ENCODE results near the gene AMOTL1.

The AMOTL1 gene

GRCh38 chr11:94737171-94737611, 31.0 kb upstream of the AMOTL1 start:
- H3K27ac Mint-ChIP-seq: no peak overlapping the region
- ATAC-seq (no peak), DNase-seq (ENCODE audit: low spot score in 2 of 2) (no peak)
- no peaks in the 10 kb centered on the region for H3K9me3 Mint-ChIP-seq
- no peak overlapping the region for H3K4me3 Mint-ChIP-seq
- no peaks in the 10 kb centered on the region for H3K4me1 Mint-ChIP-seq
- no peaks in the 10 kb centered on the region for H3K36me3 Mint-ChIP-seq

GRCh38 chr11:94738746-94739145, 29.4 kb upstream of the AMOTL1 start:
- no peak for DNase-seq (ENCODE audit: low spot score in 2 of 2)
- no peak overlapping the region for H3K4me3 Mint-ChIP-seq
- no peaks in the 10 kb centered on the region for H3K9me3 Mint-ChIP-seq
- no peak overlapping the region for H3K27ac Mint-ChIP-seq
- no peaks in the 10 kb centered on the region for H3K36me3 Mint-ChIP-seq
- H3K4me1 Mint-ChIP-seq: no peaks in the 10 kb centered on the region
- no peak for ATAC-seq

- Mint-ChIP-seq H3K9me3 (no peaks in the 10 kb centered on the region), H3K36me3 (no peaks in the 10 kb centered on the region), H3K4me1 (no peaks in the 10 kb centered on the region), H3K27ac (no peak overlapping the region), H3K4me3 (no peak overlapping the region)
- DNase-seq (ENCODE audit: low spot score in 2 of 2) (no peak), ATAC-seq (no peak)
Measured at GRCh38 chr11:94739331-94739730, 28.8 kb upstream of the AMOTL1 start.

- Mint-ChIP-seq H3K9me3 (no peaks in the 10 kb centered on the region), H3K27ac (no peak overlapping the region), H3K4me3 (peak overlapping the region; percentile 12), H3K4me1 (no peaks in the 10 kb centered on the region), H3K36me3 (no peaks in the 10 kb centered on the region)
- DNase-seq (ENCODE audit: low spot score in 2 of 2) (no peak), ATAC-seq (no peak)
Measured at GRCh38 chr11:94740083-94741021, 27.8 kb upstream of the AMOTL1 start.

- ATAC-seq: no peak
Measured at GRCh38 chr11:94741022-94741679, 27.0 kb upstream of the AMOTL1 start.

GRCh38 chr11:94742665-94743064, 25.5 kb upstream of the AMOTL1 start:
- H3K9me3 Mint-ChIP-seq: no peaks in the 10 kb centered on the region
- no peak overlapping the region for H3K27ac Mint-ChIP-seq
- H3K4me1 Mint-ChIP-seq: no peaks in the 10 kb centered on the region
- no peaks in the 10 kb centered on the region for H3K36me3 Mint-ChIP-seq
- ATAC-seq (no peak), DNase-seq (ENCODE audit: low spot score in 2 of 2) (no peak)
- H3K4me3 Mint-ChIP-seq: no peak overlapping the region

More at GRCh38 chr11:94741022-94741679, 27.0 kb upstream of the AMOTL1 start:
- H3K4me1 Mint-ChIP-seq: no peaks in the 10 kb centered on the region
- no peaks in the 10 kb centered on the region for H3K36me3 Mint-ChIP-seq
- H3K27ac Mint-ChIP-seq: no peak overlapping the region
- DNase-seq (ENCODE audit: low spot score in 2 of 2): no peak
- H3K9me3 Mint-ChIP-seq: no peaks in the 10 kb centered on the region
- H3K4me3 Mint-ChIP-seq: peak overlapping the region; percentile 12

- no peaks in the 10 kb centered on the region for H3K9me3 Mint-ChIP-seq
- no peak for DNase-seq (ENCODE audit: low spot score in 2 of 2)
- no peak overlapping the region for H3K27ac Mint-ChIP-seq
- no peaks in the 10 kb centered on the region for H3K36me3 Mint-ChIP-seq
- H3K4me3 Mint-ChIP-seq: no peak overlapping the region
- ATAC-seq: no peak
- no peaks in the 10 kb centered on the region for H3K4me1 Mint-ChIP-seq
Measured at GRCh38 chr11:94746721-94747120, 21.4 kb upstream of the AMOTL1 start.

GRCh38 chr11:94747146-94747545, 21.0 kb upstream of the AMOTL1 start:
- Mint-ChIP-seq H3K36me3 (no peaks in the 10 kb centered on the region), H3K4me3 (no peak overlapping the region), H3K4me1 (no peaks in the 10 kb centered on the region), H3K27ac (no peak overlapping the region), H3K9me3 (no peaks in the 10 kb centered on the region)
- DNase-seq (ENCODE audit: low spot score in 2 of 2): no peak
- no peak for ATAC-seq

GRCh38 chr11:94747601-94748041, 20.5 kb upstream of the AMOTL1 start:
- Mint-ChIP-seq H3K27ac (no peak overlapping the region), H3K36me3 (no peaks in the 10 kb centered on the region)

GRCh38 chr11:94749369-94749768, 18.8 kb upstream of the AMOTL1 start:
- Mint-ChIP-seq H3K4me1 (no peaks in the 10 kb centered on the region), H3K4me3 (no peak overlapping the region), H3K36me3 (no peaks in the 10 kb centered on the region), H3K27ac (no peak overlapping the region), H3K9me3 (no peaks in the 10 kb centered on the region)
- ATAC-seq: no peak
- no peak for DNase-seq (ENCODE audit: low spot score in 2 of 2)

More at GRCh38 chr11:94747601-94748041, 20.5 kb upstream of the AMOTL1 start:
- Mint-ChIP-seq H3K9me3 (no peaks in the 10 kb centered on the region), H3K4me3 (no peak overlapping the region), H3K4me1 (no peaks in the 10 kb centered on the region)
- DNase-seq (ENCODE audit: low spot score in 2 of 2) (no peak), ATAC-seq (no peak)

GRCh38 chr11:94750319-94751217, 17.6 kb upstream of the AMOTL1 start:
- Mint-ChIP-seq H3K27ac (no peak overlapping the region), H3K36me3 (no peaks in the 10 kb centered on the region), H3K9me3 (no peaks in the 10 kb centered on the region), H3K4me3 (no peak overlapping the region), H3K4me1 (no peaks in the 10 kb centered on the region)
- ATAC-seq (no peak), DNase-seq (ENCODE audit: low spot score in 2 of 2) (no peak)

- Mint-ChIP-seq H3K4me1 (no peaks in the 10 kb centered on the region), H3K27ac (no peak overlapping the region), H3K9me3 (no peaks in the 10 kb centered on the region), H3K36me3 (no peaks in the 10 kb centered on the region), H3K4me3 (no peak overlapping the region)
- ATAC-seq (no peak), DNase-seq (ENCODE audit: low spot score in 2 of 2) (no peak)
Measured at GRCh38 chr11:94751218-94751609, 16.9 kb upstream of the AMOTL1 start.

GRCh38 chr11:94751786-94752185, 16.4 kb upstream of the AMOTL1 start:
- Mint-ChIP-seq H3K9me3 (no peaks in the 10 kb centered on the region), H3K4me3 (no peak overlapping the region), H3K36me3 (no peaks in the 10 kb centered on the region), H3K27ac (no peak overlapping the region), H3K4me1 (no peaks in the 10 kb centered on the region)
- no peak for ATAC-seq
- DNase-seq (ENCODE audit: low spot score in 2 of 2): no peak

GRCh38 chr11:94753630-94754029, 14.5 kb upstream of the AMOTL1 start:
- ATAC-seq (no peak), DNase-seq (ENCODE audit: low spot score in 2 of 2) (no peak)
- no peak overlapping the region for H3K27ac Mint-ChIP-seq
- H3K36me3 Mint-ChIP-seq: no peaks in the 10 kb centered on the region
- H3K9me3 Mint-ChIP-seq: no peaks in the 10 kb centered on the region
- no peaks in the 10 kb centered on the region for H3K4me1 Mint-ChIP-seq
- H3K4me3 Mint-ChIP-seq: no peak overlapping the region

GRCh38 chr11:94754335-94754734, 13.8 kb upstream of the AMOTL1 start:
- no peaks in the 10 kb centered on the region for H3K4me1 Mint-ChIP-seq
- no peaks in the 10 kb centered on the region for H3K9me3 Mint-ChIP-seq
- H3K36me3 Mint-ChIP-seq: no peaks in the 10 kb centered on the region
- no peak for ATAC-seq
- H3K27ac Mint-ChIP-seq: no peak overlapping the region
- H3K4me3 Mint-ChIP-seq: no peak overlapping the region
- DNase-seq (ENCODE audit: low spot score in 2 of 2): no peak

Data from stimulated activated effector memory CD8-positive, alpha-beta T cell treated with anti-CD3 and anti-CD28 coated beads, Interleukin-12 subunit alpha, Interleukin-12 subunit beta, amount 100 ng/mL, for 72 hours (primary cell).